Esophagus muscularis mucosa (tissue), 4 donors: ENCODE results near the gene TAS1R3.

Experiments
- CTCF ChIP-seq, 3 experiments: fragments of 200-600 bp in 2 of 3; fragments of 450-650 bp in 1 of 3; sonication (generic) in 2 of 3; IDR thresholded peaks; one replicate each; pipeline ENCODE4 v1.5.1; 2017 to 2019; ENCODE audit warnings: antibody characterized with exemption in 3 of 3, mild to moderate bottlenecking in 2 of 3, moderate library complexity in 1 of 3
- EP300 ChIP-seq: sonication (generic); formaldehyde crosslinking; IDR thresholded peaks from one replicate; pipeline ENCODE4 v1.6.1; 2017; ENCODE audit warnings: antibody characterized with exemption
- POLR2A ChIP-seq: fragments of 450-650 bp; IDR thresholded peaks from one replicate; pipeline ENCODE4 v1.6.1; 2017; ENCODE audit warnings: antibody characterized with exemption, moderate library complexity, mild to moderate bottlenecking, low read depth

- TF ChIP-seq CTCF (IDR thresholded peaks at IDR 0.05) (no peak), EP300 (no peak), POLR2A (no peak)
These were observed 26.9 kb downstream of the TAS1R3 start for GRCh38 chr1:1357871-1358432.
